Prostate gland (tissue), 2 donors: ENCODE results near the gene USP34. TPM values are rescaled to one million over a fixed set of nuclear protein-coding genes. Genes with fewer than 3 reads are reported as not detected.
A peak's percentile ranks its signal among the peaks of the same experiment; 100 is the strongest.
"Not testable (repeated sequence)": the region's sequence is repeated elsewhere in the genome, so short reads cannot be mapped to it uniquely, and the experiment has no call there.

Experiments
- DNase-seq: peaks from one replicate; pipeline ENCODE4 v3.0.0-alpha.2; 2019; ENCODE audit warnings: low spot score
- H3K27ac ChIP-seq, 2 donors: fragments of 200-600 bp; sonication (generic); 2 replicates each; pipeline ENCODE4 v1.5.1; 2017 to 2019
- H3K27me3 ChIP-seq: fragments of 200-600 bp; sonication (generic); replicated peaks from 2 replicates; pipeline ENCODE4 v1.5.1; 2019; ENCODE audit not compliant: insufficient read depth
- H3K36me3 ChIP-seq, 2 donors: fragments of 200-600 bp; sonication (generic); 1 replicate in 1 of 2; 2 replicates in 1 of 2; pipeline versions ENCODE4 v1.5.1 to v1.8.1; 2017 to 2019
- H3K4me1 ChIP-seq: fragments of 200-600 bp; sonication (generic); replicated peaks from 2 replicates; pipeline ENCODE4 v1.5.1; 2019
- H3K4me3 ChIP-seq, 2 donors: fragments of 200-600 bp; sonication (generic); 2 replicates each; pipeline ENCODE4 v1.5.1; 2017 to 2019
- H3K9me3 ChIP-seq: fragments of 200-600 bp; sonication (generic); 2 replicates; pipeline ENCODE4 v1.5.1; 2017
- CTCF ChIP-seq, 4 experiments: fragments of 200-600 bp in 2 of 4; fragments of 450-650 bp in 2 of 4; sonication (generic) in 2 of 4; IDR thresholded peaks; 1 replicate in 3 of 4; 2 replicates in 1 of 4; pipeline ENCODE4 v1.5.1; 2016 to 2019; ENCODE audit warnings: antibody characterized with exemption in 4 of 4, mild to moderate bottlenecking in 2 of 4, moderate library complexity in 2 of 4
- POLR2A ChIP-seq: fragments of 450-650 bp; IDR thresholded peaks from one replicate; pipeline ENCODE4 v1.6.1; 2016; ENCODE audit warnings: antibody characterized with exemption, mild to moderate bottlenecking
- POLR2AphosphoS5 ChIP-seq: sonication (generic); formaldehyde crosslinking; IDR thresholded peaks from one replicate; pipeline ENCODE4 v1.6.1; 2017; ENCODE audit warnings: antibody characterized with exemption
- WGBS: methylation state at CpG from one replicate; pipeline ENCODE4 v1.1.5; 2018; 5-methylcytosine and 5-hydroxymethylcytosine counted together
- intact Hi-C: fragments of 100-400 bp; cut with DNase I; formaldehyde crosslinking; loops from one replicate; pipeline ENCODE4 v1.14.2; 2022
- total RNA-seq, 2 donors: library from RNA; depleted of rRNA; stranded (reverse); fragments of >200 nt; gene quantifications; one replicate each; pipeline ENCODE4 v1.1.0, GENCODE V29; 2016

The USP34 gene
- total RNA-seq, 2 donors from 2014 or later, result 94.1 to 206 TPM

DNA sequence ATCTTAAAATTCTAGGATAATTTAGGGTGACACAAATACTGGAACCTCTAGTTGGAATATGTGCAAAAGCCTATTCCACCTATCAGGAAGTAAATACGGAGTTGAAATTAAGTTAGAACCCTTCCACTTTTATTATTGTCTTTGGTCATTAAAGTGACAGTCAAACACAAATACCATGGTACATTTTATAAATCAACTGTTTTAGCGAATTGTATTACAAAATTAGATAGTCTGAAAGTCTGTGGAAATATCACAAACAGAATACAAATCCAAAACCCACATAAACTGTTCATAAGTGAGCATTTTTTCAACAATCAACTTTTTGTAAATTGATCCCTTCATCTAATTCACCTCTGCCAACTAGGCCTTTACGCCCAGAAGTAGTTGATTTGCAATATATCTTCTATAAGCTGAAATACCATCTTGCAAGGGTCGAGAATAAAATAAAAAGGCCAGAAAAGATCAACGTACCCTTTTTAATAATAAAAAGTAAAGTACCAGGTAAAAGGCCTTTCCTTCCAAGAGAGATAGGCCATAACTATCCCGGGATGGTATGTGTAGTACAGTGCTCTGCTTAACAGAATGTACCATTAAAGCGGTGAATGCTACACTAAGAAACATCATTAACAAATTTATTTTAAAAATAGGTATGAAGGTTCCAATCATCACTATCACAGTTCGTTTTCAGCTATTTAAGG lies 1.3 kb downstream of the USP34 start:
- no peaks in the 10 kb centered on the region for H3K9me3 ChIP-seq
- H3K27ac ChIP-seq, result peak overlapping the region; percentile 95 to 99
- DNase-seq, result no peak
- H3K36me3 ChIP-seq, result no peaks in the 10 kb centered on the region
- 4% methylated on average over 8 of the region's 8 CpGs for WGBS
- H3K27me3 ChIP-seq, result no peaks in the 10 kb centered on the region
- H3K4me3 ChIP-seq, result peak overlapping the region; percentile 55 to 96
- H3K4me1 ChIP-seq, result no peaks in the 10 kb centered on the region
- intact Hi-C loops, result loop anchor here (2.0 to 10.0 kb wide), 2 partner anchors 69 to 295 kb away; partner anchors contain the start of gene XPO1
- no peak for TF ChIP-seq POLR2A
- no peak for TF ChIP-seq POLR2AphosphoS5
- TF ChIP-seq CTCF (IDR thresholded peaks at IDR 0.05), result no peak

DNA sequence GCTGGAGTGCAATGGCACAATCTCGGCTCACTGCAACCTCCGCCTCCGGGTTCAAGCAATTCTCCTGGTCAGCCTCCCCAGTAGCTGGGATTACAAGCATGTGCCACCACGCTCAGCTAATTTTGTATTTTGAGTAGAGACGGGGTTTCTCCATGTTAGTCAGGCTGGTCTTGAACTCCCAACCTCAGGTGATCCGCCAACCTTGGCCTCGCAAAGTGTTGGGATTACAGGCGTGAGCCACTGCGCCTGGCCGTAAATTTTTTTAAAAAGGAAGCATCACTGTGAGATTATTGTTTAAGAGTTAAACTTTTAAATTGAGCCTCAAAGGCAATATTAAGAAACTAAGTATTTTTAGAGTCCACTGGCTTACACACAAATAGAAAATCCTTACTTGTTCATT lies 2.7 kb downstream of the USP34 start:
- H3K36me3 ChIP-seq, intact Hi-C loops, H3K4me1 ChIP-seq, H3K27me3 ChIP-seq, DNase-seq, H3K4me3 ChIP-seq, H3K27ac ChIP-seq, H3K9me3 ChIP-seq: not testable (repeated sequence)
- WGBS, result 84% methylated on average over 10 of the region's 10 CpGs

GRCh38 chr2:61465045-61465444 lies 5.8 kb downstream of the USP34 start:
- H3K4me1 ChIP-seq, result no peaks in the 10 kb centered on the region
- no peak overlapping the region for H3K4me3 ChIP-seq
- 57% methylated on average over 3 of the region's 3 CpGs for WGBS
- TF ChIP-seq CTCF (IDR thresholded peaks at IDR 0.05), result no peak
- no peak for TF ChIP-seq POLR2AphosphoS5
- no peak for TF ChIP-seq POLR2A
- no peaks in the 10 kb centered on the region for H3K9me3 ChIP-seq
- no peak for DNase-seq
- H3K27me3 ChIP-seq, result no peaks in the 10 kb centered on the region
- no peaks in the 10 kb centered on the region for H3K36me3 ChIP-seq
- intact Hi-C loops, result no loop called here
- no peak overlapping the region for H3K27ac ChIP-seq

GRCh38 chr2:61463769-61464475 lies 7.0 kb downstream of the USP34 start:
- H3K36me3 ChIP-seq, result no peaks in the 10 kb centered on the region
- no peaks in the 10 kb centered on the region for H3K27me3 ChIP-seq
- intact Hi-C loops, result no loop called here
- no peak overlapping the region for H3K27ac ChIP-seq
- no peak for DNase-seq
- H3K4me3 ChIP-seq, result no peak overlapping the region
- no peaks in the 10 kb centered on the region for H3K4me1 ChIP-seq
- H3K9me3 ChIP-seq, result no peaks in the 10 kb centered on the region
- WGBS, result 91% methylated on average over 7 of the region's 7 CpGs
- TF ChIP-seq CTCF (IDR thresholded peaks at IDR 0.05), result no peak
- no peak for TF ChIP-seq POLR2AphosphoS5
- no peak for TF ChIP-seq POLR2A

- H3K27ac ChIP-seq, result no peak overlapping the region
- no peak for TF ChIP-seq POLR2A
- no peak for TF ChIP-seq CTCF (IDR thresholded peaks at IDR 0.05)
- no peak for TF ChIP-seq POLR2AphosphoS5
- intact Hi-C loops, result no loop called here
- H3K36me3 ChIP-seq, result no peaks in the 10 kb centered on the region
- no peak for DNase-seq
- 91% methylated on average over 2 of the region's 2 CpGs for WGBS
- no peaks in the 10 kb centered on the region for H3K27me3 ChIP-seq
- no peaks in the 10 kb centered on the region for H3K4me1 ChIP-seq
- no peaks in the 10 kb centered on the region for H3K9me3 ChIP-seq
- H3K4me3 ChIP-seq, result no peak overlapping the region
Observed at GRCh38 chr2:61461404-61461803, 9.5 kb downstream of the USP34 start.
